Right cardiac atrium (tissue), 5 donors: ENCODE measurements around the gene LIPI. TPM values are rescaled to one million over a fixed set of nuclear protein-coding genes. Genes with fewer than 3 reads are reported as not detected.
"Not testable (repeated sequence)": the region's sequence is repeated elsewhere in the genome, so short reads cannot be mapped to it uniquely, and the experiment has no call there.

Source experiments
- ATAC-seq, 2 donors: fragments of 200-7000 bp; cut with Tn5 transposase; one replicate each; pipeline versions ENCODE4 v1.8.0 to v1.9.1; 2020; ENCODE audit warnings: moderate library complexity in 2 of 2, mild to moderate bottlenecking in 1 of 2
- DNase-seq, 3 donors: peaks; one replicate each; pipeline ENCODE4 v3.0.0-alpha.2; 2020
- H3K27ac ChIP-seq: one replicate; pipeline ENCODE4 v1.5.1; 2013; ENCODE audit warnings: mild to moderate bottlenecking, low read length, control low read depth, moderate library complexity
- H3K27me3 ChIP-seq: one replicate; pipeline ENCODE4 v1.6.1; 2013; ENCODE audit not compliant: control insufficient read depth, insufficient read depth
- H3K4me1 ChIP-seq: one replicate; pipeline ENCODE4 v1.6.1; 2013; ENCODE audit warnings: low read length; ENCODE audit not compliant: control insufficient read depth, insufficient read depth
- H3K4me3 ChIP-seq: one replicate; pipeline ENCODE4 v1.5.1; 2013; ENCODE audit warnings: low read length, control low read depth
- H3K9me3 ChIP-seq: one replicate; pipeline ENCODE4 v1.6.1; 2013; ENCODE audit warnings: low read length; ENCODE audit not compliant: control insufficient read depth
- WGBS: extraction: QIAGEN DNeasy Blood & Tissue Kit; methylation state at CpG from one replicate; pipeline ENCODE4 v1.1.7; 2013; 5-methylcytosine and 5-hydroxymethylcytosine counted together
- intact Hi-C, 4 donors: fragments of 100-400 bp; cut with DNase I; formaldehyde crosslinking; loops; one replicate each; pipeline versions ENCODE4 v1.11.0 to v1.14.0; 2022 to 2023
- polyA plus RNA-seq: library from polyadenylated mRNA; stranded (reverse); fragments of 200-250 nt; gene quantifications from one replicate; pipeline ENCODE4 v1.2.3, GENCODE V29; 2013
- total RNA-seq, 4 donors: library from RNA; stranded (reverse); fragmentation: NEBNext Ultra II Directional; extraction: Animal tissue kit (Norgen Biotek cat#: 25700); gene quantifications; one replicate each; pipeline ENCODE4 v1.2.1, GENCODE V29; 2021
- donor health status: healthy with polysubstance abuse.
- donor health status: DM: no; HTN: yes; CAD: no.
- donor health status: DM: no; HTN: no; CAD: no.
- donor health status: DM: no; HTN: yes; CAD: no; lungs with severe emphysema.
- donor health status: DM: yes; HTN: yes; CAD: no.

LIPI gene
- total and polyA plus RNA-seq, 5 donors, result not detected

DNA sequence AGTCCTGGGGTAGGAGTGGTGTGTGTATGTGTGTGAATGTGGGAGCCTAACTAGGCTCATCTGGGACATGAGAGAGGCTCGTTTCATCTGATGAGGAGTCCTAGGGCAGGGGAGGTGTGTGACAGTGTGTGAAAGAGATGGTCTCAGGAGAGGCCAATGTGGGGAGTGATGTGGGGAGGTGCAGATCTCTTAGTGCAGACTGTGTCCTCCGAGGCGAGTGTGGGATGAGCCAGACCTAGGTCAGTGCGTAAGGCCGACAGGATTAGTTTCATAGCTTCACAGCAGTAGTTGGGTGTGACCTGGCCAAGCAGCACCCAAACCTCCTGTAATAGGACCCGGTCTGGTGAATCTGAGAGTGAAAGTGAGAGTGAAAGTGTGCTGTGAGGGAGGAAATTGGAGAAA, 94.7 kb downstream of the LIPI start:
- 90% methylated on average over 6 of the region's 6 CpGs for WGBS
- Histone ChIP-seq H3K4me1 (no peaks in the 10 kb centered on the region), H3K9me3 (no peaks in the 10 kb centered on the region), H3K27ac (no peak overlapping the region), H3K4me3 (no peak overlapping the region), H3K27me3 (no peaks in the 10 kb centered on the region)
- intact Hi-C loops, result no loop called here
- DNase-seq (no peak), ATAC-seq (no peak)

DNA sequence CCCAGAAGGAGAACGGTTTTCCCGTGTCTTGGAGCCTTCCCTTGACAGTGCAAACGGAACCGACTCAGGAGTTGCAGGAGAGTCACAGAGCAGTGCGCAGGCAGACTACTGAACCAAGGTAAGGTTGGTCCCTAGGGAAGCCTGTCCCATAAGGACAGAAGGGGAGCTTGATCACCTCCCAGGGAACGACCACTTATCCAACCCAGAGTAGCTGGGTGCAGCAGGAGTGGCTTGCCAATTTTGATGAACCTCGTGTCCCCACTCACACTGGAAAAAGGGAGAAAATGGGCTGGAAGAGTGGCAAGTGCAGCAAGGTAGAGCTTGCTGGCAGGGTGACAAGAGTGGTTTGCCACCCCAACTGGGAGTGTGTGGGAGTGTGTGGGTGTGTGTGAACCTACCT, 95.1 kb downstream of the LIPI start:
- no peaks in the 10 kb centered on the region for H3K4me1 ChIP-seq
- WGBS, result 89% methylated on average over 7 of the region's 7 CpGs
- intact Hi-C loops, result no loop called here
- no peaks in the 10 kb centered on the region for H3K9me3 ChIP-seq
- H3K27ac ChIP-seq, result no peak overlapping the region
- H3K4me3 ChIP-seq, result no peak overlapping the region
- DNase-seq, result no peak
- no peaks in the 10 kb centered on the region for H3K27me3 ChIP-seq
- no peak for ATAC-seq

DNA sequence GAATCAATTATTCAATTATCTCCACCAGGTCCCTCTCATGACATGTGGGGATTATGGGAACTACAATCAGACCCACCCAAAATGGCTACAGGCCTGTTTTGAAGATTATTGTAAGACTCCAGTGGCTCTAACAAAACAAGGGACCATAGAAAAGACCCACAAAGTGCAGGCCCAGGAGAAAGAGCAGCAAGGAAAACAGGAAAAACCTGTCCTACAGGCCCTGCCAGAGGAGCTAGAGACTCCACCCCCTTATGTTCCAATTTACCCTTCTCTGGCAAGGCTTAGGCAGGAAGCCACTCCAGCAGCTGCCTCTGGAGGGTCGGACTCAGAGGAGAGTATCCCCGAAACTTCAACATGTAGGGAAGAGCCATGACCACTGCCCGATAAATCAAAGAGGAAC, 96.5 kb downstream of the LIPI start:
- H3K4me3 ChIP-seq, result no peak overlapping the region
- no peaks in the 10 kb centered on the region for H3K9me3 ChIP-seq
- H3K4me1 ChIP-seq, result no peaks in the 10 kb centered on the region
- H3K27me3 ChIP-seq, result no peaks in the 10 kb centered on the region
- H3K27ac ChIP-seq, result no peak overlapping the region
- DNase-seq (no peak), ATAC-seq (no peak)
- intact Hi-C loops, result no loop called here
- 93% methylated on average over 3 of the region's 3 CpGs for WGBS

DNA sequence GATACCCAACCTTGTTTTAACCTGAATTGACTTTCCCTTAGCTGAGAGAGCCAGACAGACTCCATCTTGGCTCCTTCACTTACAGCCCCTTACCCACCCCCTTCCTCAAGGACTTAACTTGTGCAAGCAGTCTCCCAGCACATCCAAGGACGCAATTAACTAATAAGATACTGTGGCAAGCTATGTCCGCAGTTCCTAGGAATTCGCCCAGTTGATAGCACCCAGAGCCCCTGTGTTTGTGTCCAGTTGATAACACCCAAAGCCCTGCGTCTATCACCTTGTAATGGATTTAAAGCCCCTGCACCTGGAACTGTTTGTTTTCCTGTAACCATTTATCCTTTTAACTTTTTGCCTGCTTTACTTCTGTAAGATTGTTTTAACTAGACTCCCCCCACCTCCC, 106.2 kb downstream of the LIPI start:
- H3K27ac ChIP-seq, intact Hi-C loops, ATAC-seq, H3K4me3 ChIP-seq, H3K4me1 ChIP-seq, H3K9me3 ChIP-seq, H3K27me3 ChIP-seq, DNase-seq: not testable (repeated sequence)
- WGBS, result 60% methylated on average over 4 of the region's 4 CpGs

DNA sequence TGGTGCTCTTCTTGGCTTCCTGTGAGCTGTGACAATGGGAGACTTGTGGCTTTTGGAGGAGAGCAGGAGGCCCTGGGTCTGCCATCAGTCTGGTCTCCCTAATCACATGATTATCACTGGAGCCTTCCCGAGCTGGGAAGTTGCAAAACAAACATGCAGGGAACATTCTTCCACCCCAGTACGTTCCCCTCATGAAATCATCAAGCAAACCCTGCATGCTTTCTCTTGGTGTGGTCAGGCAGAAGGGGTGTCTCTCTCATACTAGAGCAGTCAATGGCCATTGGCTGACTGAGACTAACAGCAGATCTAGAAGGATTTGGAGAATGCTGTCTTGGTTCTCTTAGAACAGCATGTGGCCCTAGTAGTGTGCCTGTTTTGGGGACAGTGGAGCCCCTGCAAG, 111.2 kb downstream of the LIPI start:
- Histone ChIP-seq H3K4me3 (no peak overlapping the region), H3K9me3 (no peaks in the 10 kb centered on the region), H3K27me3 (no peaks in the 10 kb centered on the region), H3K4me1 (no peaks in the 10 kb centered on the region), H3K27ac (no peak overlapping the region)
- 28% methylated on average over 2 of the region's 2 CpGs for WGBS
- ATAC-seq, result no peak
- intact Hi-C loops, result no loop called here
- DNase-seq, result no peak

DNA sequence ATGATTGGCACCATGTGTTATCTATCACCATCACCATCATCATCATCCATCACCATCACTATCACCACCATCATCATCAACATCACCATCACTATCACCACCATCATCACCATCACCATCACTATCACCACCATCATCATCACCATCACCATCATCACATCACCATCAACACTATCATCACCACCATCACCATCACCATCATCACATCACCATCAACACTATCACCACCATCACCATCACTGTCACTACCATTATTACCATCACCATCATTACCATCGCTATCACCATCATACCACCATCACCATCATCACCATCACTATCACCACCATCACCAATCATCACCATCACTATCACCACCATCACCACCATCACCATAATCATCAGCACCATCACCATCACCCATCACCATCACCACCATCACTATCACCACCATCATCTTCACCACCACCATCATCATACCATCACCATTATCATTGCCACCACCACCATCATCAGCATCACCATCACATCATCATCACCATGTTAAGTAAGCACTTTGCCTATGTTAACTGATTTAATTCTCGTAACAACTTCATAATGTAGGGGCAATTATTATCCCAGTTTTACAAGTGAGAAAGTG, 112.8 kb downstream of the LIPI start:
- Histone ChIP-seq H3K4me1 (no peaks in the 10 kb centered on the region), H3K4me3 (no peak overlapping the region), H3K27me3 (no peaks in the 10 kb centered on the region), H3K9me3 (no peaks in the 10 kb centered on the region), H3K27ac (no peak overlapping the region)
- no peak for ATAC-seq
- WGBS, result 91% methylated on average over 2 of the region's 2 CpGs
- no peak for DNase-seq
- intact Hi-C loops, result no loop called here

DNA sequence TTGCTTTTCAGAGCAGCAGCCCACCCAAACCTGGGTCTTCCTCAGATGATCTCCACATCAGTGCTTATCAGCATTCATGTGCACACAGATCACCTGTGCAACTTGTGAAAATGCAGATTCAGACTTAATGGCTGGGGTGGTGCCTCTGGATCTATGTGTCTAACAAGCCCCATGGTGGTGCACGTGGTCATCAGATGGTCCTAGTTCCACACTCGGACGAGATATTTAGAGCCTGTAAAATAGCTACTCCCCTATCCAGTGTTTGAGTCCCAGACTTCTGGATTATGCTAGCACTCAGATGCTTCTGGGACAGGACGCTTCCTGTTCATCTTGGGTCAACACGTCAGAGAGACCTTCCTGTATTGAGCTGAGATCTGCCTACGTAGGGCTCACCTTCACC, 114.2 kb downstream of the LIPI start:
- ATAC-seq, result no peak
- Histone ChIP-seq H3K9me3 (no peaks in the 10 kb centered on the region), H3K4me3 (no peak overlapping the region), H3K27ac (no peak overlapping the region), H3K4me1 (no peaks in the 10 kb centered on the region), H3K27me3 (no peaks in the 10 kb centered on the region)
- intact Hi-C loops, result no loop called here
- WGBS, result 84% methylated on average over 6 of the region's 6 CpGs
- no peak for DNase-seq

DNA sequence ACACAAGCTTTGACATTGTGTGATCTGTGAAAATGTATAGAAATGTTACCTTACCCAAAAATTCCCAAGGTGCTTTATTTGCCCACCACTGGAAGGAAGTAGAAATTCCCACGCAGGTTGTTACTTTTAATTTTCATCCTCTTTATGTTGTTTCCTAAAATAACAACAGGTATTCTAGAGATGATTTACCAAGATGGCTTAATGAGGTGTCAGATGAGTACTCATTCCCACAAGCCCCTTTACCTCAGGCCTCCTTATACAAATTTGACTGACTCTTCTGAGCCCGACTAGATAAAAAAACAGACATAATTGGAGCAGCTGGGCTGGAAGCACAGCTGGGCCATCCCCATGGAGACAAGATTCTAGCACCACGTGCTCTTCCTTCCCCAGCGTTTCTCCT, 114.6 kb downstream of the LIPI start:
- Histone ChIP-seq H3K9me3 (no peaks in the 10 kb centered on the region), H3K27ac (no peak overlapping the region), H3K4me3 (no peak overlapping the region), H3K27me3 (no peaks in the 10 kb centered on the region), H3K4me1 (no peaks in the 10 kb centered on the region)
- intact Hi-C loops, result no loop called here
- no peak for DNase-seq
- ATAC-seq, result no peak
- 71% methylated on average over 4 of the region's 4 CpGs for WGBS

DNA sequence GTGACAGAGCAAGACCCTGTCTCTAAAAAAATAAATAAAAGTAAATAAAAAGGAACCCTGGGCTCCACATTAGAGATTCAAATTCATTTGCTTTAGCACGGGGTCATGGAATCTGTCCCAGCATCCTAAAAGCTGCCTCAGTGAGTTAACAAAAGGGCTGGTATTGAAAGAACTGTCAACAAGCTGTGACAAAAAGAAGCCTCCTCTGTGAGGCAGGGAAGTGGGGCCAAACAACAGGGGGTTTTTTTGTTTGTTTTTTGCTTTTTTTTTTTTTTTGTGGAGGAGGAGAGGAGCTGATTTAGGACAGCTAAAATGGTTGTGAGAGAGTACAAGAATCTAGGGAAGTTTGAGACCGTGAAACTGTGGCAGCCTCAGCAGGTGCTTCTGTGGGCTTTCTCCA, 115.7 kb downstream of the LIPI start:
- ATAC-seq (no peak), DNase-seq (no peak)
- WGBS, result 79% methylated on average over 2 of the region's 2 CpGs
- no peaks in the 10 kb centered on the region for H3K27me3 ChIP-seq
- H3K4me3 ChIP-seq, result no peak overlapping the region
- no peaks in the 10 kb centered on the region for H3K4me1 ChIP-seq
- H3K9me3 ChIP-seq, result no peaks in the 10 kb centered on the region
- no peak overlapping the region for H3K27ac ChIP-seq
- intact Hi-C loops, result no loop called here

DNA sequence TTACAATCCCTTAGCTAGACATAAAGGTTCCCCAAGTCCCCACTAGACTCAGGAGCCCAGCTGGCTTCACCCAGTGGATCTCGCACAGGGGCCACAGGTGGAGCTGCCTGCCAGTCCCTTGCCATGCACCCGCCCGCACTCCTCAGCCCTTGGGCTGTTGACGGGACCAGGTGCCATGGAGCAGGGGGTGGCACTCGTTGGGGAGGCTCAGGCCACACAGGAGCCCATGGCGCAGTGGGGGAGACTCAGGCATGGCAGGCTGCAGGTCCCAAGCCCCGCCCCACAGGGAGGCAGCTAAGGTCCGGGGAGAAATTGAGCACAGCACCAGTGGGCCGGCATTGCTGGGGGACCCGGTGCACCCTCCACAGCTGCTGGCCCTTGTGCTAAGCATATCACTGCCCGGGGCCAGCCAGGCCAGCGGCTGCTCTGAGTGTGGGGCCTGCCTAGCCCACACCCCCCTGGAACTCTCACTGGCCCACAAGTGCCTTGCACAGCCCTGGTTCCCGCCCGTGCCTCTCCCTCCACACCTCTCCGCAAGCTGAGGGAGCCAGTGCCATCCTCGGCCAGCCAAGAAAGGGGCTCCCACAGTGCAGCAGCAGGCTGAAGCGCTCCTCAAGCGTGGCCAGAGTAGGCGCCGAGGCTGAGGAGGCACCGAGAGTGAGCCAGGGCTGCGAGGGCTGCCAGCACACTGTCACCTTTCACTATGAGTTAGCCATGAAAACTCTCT, 117.8 kb downstream of the LIPI start:
- DNase-seq (no peak), ATAC-seq (no peak)
- Histone ChIP-seq H3K27ac (no peak overlapping the region), H3K4me3 (no peak overlapping the region), H3K9me3 (no peaks in the 10 kb centered on the region), H3K4me1 (no peaks in the 10 kb centered on the region), H3K27me3 (no peaks in the 10 kb centered on the region)
- intact Hi-C loops, result no loop called here
- WGBS, result 81% methylated on average over 22 of the region's 22 CpGs

DNA sequence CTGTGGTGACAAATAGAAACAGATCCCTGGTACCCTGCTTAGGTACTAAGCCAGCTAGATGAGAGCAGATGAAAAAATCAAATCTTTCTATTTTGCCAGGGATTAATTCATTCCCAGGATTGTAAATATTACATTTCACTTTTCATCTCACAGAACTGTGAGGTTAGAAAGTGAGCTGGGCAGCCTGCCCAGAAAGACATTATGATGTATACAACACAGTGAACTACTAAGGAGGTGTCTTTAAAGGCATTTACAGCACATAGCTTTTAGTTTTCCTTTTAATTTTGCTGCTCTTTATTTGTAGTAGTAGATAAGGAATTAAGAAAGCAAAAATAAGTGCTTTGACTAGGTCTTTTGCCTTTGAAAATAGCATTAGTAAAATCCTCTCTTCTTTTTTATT, 120.6 kb downstream of the LIPI start:
- H3K27me3 ChIP-seq, H3K4me1 ChIP-seq, H3K27ac ChIP-seq, DNase-seq, intact Hi-C loops, H3K4me3 ChIP-seq, ATAC-seq, H3K9me3 ChIP-seq: not testable (repeated sequence)

DNA sequence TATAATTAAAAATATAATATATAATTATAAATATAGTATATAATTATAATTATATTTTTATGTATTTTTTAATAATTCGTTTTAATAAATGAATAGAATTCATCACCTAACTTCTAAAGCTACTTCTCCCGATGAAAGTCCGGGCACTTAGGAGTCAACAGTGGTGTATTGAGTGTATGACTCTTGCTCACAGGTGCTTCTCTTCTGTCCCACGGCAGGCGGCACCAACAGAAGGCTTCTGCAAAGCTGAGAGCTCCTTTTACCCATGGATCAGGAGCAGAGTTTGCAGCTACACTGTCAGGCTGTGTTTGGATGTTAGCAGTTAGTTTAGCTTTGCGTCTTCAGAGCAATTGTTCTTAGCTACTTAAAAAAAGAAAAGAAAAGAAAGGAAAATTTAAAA, 122.4 kb downstream of the LIPI start:
- no peaks in the 10 kb centered on the region for H3K4me1 ChIP-seq
- H3K9me3 ChIP-seq, result no peaks in the 10 kb centered on the region
- no peaks in the 10 kb centered on the region for H3K27me3 ChIP-seq
- no peak overlapping the region for H3K27ac ChIP-seq
- DNase-seq (no peak), ATAC-seq (no peak)
- intact Hi-C loops, result no loop called here
- no peak overlapping the region for H3K4me3 ChIP-seq
- 90% methylated on average over 6 of the region's 6 CpGs for WGBS
